ENCODE measurements around the gene ARHGAP42.

ARHGAP42 gene

GRCh38 chr11:100948936-100949335, 261.8 kb downstream of the ARHGAP42 start:
- in situ Hi-C loops (cut with HindIII; ENCODE audit: low sequenced_read_pairs), result no loop called here

- in situ Hi-C loops (cut with HindIII; ENCODE audit: low sequenced_read_pairs), result no loop called here
These were observed 262.4 kb downstream of the ARHGAP42 start for GRCh38 chr11:100949443-100949842.

- in situ Hi-C loops (cut with HindIII; ENCODE audit: low sequenced_read_pairs), result no loop called here
These were observed 268.2 kb downstream of the ARHGAP42 start for GRCh38 chr11:100955318-100955717.

GRCh38 chr11:100956351-100956750, 269.3 kb downstream of the ARHGAP42 start:
- in situ Hi-C loops (cut with HindIII; ENCODE audit: low sequenced_read_pairs), result no loop called here

GRCh38 chr11:100957499-100957898, 270.4 kb downstream of the ARHGAP42 start:
- in situ Hi-C loops (cut with HindIII; ENCODE audit: low sequenced_read_pairs), result no loop called here

- in situ Hi-C loops (cut with HindIII; ENCODE audit: low sequenced_read_pairs), result no loop called here
These were observed 274.5 kb downstream of the ARHGAP42 start for GRCh38 chr11:100961633-100962032.

GRCh38 chr11:100963375-100963774, 276.3 kb downstream of the ARHGAP42 start:
- in situ Hi-C loops (cut with HindIII; ENCODE audit: low sequenced_read_pairs), result no loop called here

- in situ Hi-C loops (cut with HindIII; ENCODE audit: low sequenced_read_pairs), result no loop called here
These were observed 277.3 kb downstream of the ARHGAP42 start for GRCh38 chr11:100964435-100964834.

GRCh38 chr11:100965346-100965745, 278.3 kb downstream of the ARHGAP42 start:
- in situ Hi-C loops (cut with HindIII; ENCODE audit: low sequenced_read_pairs), result no loop called here

- in situ Hi-C loops (cut with HindIII; ENCODE audit: low sequenced_read_pairs), result no loop called here
These were observed 279.3 kb downstream of the ARHGAP42 start for GRCh38 chr11:100966366-100966765.

- in situ Hi-C loops (cut with HindIII; ENCODE audit: low sequenced_read_pairs), result no loop called here
These were observed 281.9 kb downstream of the ARHGAP42 start for GRCh38 chr11:100969008-100969407.

- in situ Hi-C loops (cut with HindIII; ENCODE audit: low sequenced_read_pairs), result no loop called here
These were observed 283.4 kb downstream of the ARHGAP42 start for GRCh38 chr11:100970283-100971164.

- in situ Hi-C loops (cut with HindIII; ENCODE audit: low sequenced_read_pairs), result no loop called here
These were observed 285.0 kb downstream of the ARHGAP42 start for GRCh38 chr11:100972046-100972445.

GRCh38 chr11:100978442-100978841, 291.4 kb downstream of the ARHGAP42 start:
- in situ Hi-C loops (cut with HindIII; ENCODE audit: low sequenced_read_pairs), result no loop called here

- in situ Hi-C loops (cut with HindIII; ENCODE audit: low sequenced_read_pairs), result no loop called here
These were observed 291.9 kb downstream of the ARHGAP42 start for GRCh38 chr11:100978939-100979338.

- in situ Hi-C loops (cut with HindIII; ENCODE audit: low sequenced_read_pairs), result no loop called here
These were observed 293.1 kb downstream of the ARHGAP42 start for GRCh38 chr11:100980156-100980555.

- in situ Hi-C loops (cut with HindIII; ENCODE audit: low sequenced_read_pairs), result no loop called here
These were observed 294.2 kb downstream of the ARHGAP42 start for GRCh38 chr11:100981196-100981824.

GRCh38 chr11:100984668-100985067, 297.6 kb downstream of the ARHGAP42 start:
- in situ Hi-C loops (cut with HindIII; ENCODE audit: low sequenced_read_pairs), result no loop called here

- in situ Hi-C loops (cut with HindIII; ENCODE audit: low sequenced_read_pairs), result no loop called here
These were observed 303.8 kb downstream of the ARHGAP42 start for GRCh38 chr11:100990931-100991330.

- in situ Hi-C loops (cut with HindIII; ENCODE audit: low sequenced_read_pairs), result no loop called here
These were observed 304.5 kb downstream of the ARHGAP42 start for GRCh38 chr11:100991541-100991940.

GRCh38 chr11:100994966-100995365, 307.9 kb downstream of the ARHGAP42 start:
- in situ Hi-C loops (cut with HindIII; ENCODE audit: low sequenced_read_pairs), result no loop called here

GRCh38 chr11:100999756-101000155, 312.7 kb downstream of the ARHGAP42 start:
- in situ Hi-C loops (cut with HindIII; ENCODE audit: low sequenced_read_pairs), result no loop called here
